Measurements from ENCODE around the gene PLOD3.

The PLOD3 gene

GRCh38 chr7:101238226-101239182 is 21.1 kb upstream of the PLOD3 start:
- no peak for DNase-seq

DNA sequence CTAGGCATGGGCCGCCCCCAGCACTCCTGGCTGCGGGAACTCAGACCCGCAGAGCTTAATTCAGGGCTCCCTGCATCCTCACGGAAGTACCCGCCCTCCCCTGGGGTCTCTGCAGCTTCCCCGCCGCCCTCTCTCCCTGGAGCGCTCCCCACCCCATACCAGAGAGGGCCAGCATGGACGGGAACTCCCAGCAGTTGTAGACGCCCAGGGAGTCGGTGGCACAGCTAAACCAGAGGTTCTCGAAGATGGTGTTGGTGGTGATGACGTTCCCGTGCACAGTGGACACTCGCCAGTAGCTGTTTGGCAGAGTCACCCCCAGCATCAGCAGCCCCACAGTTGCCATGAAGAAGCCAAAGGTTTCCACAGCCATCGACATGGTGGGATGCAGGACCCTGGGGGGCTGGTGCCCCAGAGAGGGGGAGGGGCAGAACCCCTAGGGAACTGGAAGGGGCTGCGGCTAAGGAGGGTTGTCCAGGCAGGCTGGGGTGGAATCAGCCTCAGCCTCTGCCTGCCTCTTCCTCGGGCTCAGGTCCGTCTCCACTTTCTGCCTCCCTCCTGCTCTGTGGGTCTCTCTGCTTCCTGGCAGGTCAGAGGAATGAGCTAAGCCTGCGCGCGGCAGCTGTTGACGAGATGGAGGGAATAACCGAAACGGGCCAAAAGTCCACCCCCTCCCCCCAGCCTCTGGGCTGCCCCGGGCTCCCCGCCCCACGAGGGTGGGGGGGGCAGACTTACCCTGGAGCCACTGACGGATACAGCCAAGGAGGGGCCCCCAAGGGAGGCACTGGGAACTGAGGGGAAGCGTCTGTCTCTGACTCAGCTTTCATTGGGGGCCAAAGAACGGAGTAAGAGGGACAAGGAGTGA is 20.1 kb upstream of the PLOD3 start, which contains the start of gene CLDN15:
Gene CLDN15 (minus strand): TSS at position 597 of the 862 bp plus-strand sequence. CDS start 221 bp downstream, at position 376.
- no peak for DNase-seq

DNA sequence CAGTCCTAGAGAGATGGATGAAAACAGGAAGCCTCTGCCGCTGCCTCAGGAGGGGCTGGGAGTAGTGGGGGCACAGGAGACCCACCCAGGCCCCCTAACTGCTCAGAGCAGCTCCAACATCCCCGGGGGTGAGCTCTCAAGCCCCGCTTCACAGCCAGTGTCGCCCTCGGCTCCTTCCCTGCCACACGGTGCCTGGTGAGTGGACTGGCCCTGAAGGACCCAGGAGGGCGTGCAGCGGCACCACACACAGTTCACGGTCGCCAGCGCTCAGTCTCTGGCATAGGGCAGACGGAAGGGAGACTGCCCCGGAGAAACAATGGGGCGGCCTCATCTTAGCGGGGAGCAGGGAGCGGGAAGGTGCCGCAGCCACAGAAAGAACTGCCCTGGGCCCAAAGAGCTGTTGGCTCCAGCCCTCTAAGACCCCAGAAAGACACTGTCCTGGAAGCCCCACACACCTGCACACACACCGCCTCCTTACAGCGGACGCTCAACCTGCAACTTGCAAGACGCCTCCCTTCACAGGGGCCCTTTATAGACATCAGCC is 19.0 kb upstream of the PLOD3 start:
- DNase-seq: no peak

DNA sequence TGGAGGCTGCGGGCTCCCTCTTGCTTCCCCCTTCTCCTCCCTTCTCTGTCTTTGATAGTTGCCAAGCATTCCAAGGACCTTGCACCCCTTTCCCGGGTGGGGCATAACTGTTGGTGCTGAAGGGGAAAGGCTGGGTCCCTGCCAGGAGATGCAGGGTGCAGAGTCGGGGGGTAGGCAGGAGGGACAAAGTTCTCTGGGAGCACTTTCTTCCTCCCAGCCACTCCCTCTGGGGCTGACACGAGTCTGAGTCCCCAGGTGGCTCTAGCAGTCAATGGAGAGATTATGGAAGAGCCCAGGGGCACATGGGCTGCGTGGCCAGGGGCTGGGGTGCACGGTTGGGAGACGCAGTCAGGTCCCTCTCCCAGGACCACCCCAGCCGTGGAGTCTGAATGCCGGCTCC is 18.1 kb upstream of the PLOD3 start:
- DNase-seq: no peak

GRCh38 chr7:101235050-101235449 is 17.7 kb upstream of the PLOD3 start:
- no peak for DNase-seq

GRCh38 chr7:101234636-101235035 is 17.3 kb upstream of the PLOD3 start:
- DNase-seq: peak; percentile 39

DNA sequence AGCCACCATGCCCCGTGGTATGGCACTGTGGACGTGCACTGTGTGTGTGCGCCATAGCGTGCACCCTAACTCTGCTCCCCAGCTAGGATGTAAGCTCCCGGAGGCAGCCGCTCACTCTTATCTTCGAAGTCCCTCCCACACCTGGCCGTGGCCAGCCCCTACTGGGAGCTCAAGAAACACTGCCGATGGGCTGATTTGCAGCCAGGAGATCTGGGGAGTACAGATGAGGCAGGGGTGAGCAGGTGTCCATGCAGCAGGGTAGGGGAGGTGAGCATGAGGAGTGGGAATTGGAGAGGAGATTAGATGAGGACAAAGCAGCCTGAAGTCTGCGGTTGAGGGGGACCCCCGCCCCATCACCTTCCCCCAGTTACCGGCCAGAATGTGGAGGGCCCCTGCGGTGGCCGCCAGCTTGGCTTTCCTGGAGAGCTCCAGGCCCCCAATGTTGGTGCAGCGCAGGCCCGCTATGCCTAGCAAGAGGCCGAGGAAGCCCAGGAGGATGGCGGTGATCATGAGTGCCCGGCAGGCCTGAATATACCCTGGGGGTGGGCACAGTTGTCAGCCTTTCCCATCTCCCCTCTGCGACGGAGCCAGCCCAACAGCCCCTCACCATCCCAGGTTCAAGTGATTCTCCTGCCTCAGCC is 16.6 kb upstream of the PLOD3 start:
- no peak for DNase-seq

DNA sequence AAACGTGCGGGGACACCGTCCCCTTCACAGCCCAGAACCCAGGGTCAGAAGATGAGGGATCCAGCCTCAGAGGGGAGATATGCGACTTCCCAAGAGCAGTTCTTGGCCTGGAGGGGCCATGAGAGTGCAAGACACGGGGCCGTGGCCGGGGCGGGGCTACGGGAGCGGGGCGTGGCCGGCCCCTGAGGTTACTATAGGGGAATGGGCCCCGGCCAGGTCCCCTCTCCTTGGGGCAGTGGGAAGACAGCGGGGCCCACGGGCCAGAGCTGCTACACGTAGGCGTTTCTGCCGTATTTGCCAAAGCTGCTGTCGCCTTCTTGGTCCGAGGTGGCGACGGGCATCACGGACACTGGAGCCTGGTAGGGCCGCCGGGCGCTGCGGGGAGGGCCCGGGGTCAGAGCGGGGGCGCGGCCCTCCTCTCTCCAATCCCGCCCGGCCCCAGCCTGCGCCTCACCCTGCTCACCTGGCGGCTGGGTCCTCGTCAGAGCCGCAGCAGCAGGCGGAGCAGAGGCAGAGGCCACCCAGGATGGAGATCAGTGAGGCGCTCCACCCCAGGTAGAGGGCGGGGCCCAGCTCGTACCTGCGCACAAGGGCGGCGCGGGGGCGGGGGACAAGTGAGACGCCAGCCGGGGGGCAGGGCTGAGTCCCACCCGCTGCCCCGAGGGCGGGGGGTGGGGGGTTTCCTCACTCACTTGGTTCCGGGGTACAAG is 14.9 kb upstream of the PLOD3 start:
- DNase-seq: peak; percentile 75

- DNase-seq: no peak
These were observed 14.3 kb upstream of the PLOD3 start for GRCh38 chr7:101231644-101232043.

- no peak for DNase-seq
These were observed 9.3 kb upstream of the PLOD3 start for GRCh38 chr7:101226721-101227120.

DNA sequence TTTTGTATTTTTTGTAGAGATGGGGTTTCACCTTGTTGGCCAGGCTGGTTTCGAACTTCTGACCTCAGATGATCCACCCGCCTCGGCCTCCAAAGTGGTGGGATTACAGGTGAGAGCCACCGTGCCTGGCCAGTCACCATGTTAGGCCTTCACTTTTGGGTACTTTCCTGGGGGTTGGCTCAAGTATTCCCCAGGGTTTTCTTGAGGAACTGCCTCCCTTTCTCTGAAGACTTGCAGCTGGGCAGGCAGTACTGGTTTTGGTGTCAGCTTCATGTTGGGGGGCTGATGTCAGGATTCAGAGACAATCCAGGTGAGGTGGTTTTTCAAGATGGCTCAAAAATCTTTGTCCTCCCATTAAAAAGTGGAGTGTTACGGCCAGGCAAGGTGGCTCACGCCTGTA is 8.3 kb upstream of the PLOD3 start:
- no peak for DNase-seq

DNA sequence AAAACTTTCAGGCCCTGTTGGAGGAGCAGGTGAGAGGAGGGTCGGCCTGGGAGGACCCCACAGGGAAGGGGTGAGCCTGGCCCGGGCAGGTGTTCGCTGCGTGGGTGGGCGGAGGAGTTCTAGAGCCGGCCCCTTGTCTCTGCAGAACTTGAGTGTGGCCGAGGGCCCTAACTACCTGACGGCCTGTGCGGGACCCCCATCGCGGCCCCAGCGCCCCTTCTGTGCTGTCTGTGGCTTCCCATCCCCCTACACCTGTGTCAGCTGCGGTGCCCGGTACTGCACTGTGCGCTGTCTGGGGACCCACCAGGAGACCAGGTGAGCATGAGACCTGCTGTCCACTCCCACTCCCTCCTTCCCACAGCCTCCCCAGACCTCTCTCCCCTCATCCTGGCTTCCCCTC is 6.1 kb upstream of the PLOD3 start:
- no peak for DNase-seq

DNA sequence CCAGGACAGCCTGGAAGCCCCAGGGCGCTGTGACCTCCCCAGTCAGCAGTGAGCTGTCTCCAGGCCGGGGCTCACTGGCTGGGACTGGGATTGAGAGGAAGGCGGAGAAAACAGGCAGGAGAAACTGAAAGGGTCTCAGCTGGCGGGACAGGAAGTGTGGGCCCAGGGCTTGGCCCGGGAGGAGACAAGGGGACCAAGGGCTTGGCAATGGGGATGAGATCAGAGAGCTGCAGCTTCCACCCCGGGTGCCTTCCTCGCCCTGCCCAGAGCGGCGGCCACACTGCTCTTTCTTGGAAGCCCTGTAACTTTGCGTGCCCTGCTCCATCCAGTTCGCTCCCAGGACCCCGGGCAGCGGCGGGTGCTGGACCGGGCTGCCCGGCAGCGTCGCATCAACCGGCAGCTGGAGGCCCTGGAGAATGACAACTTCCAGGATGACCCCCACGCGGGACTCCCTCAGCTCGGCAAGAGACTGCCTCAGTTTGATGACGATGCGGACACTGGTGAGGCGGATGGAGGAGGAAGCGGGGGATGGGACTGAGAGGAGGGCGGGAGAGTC is 5.0 kb upstream of the PLOD3 start:
- DNase-seq: no peak

DNA sequence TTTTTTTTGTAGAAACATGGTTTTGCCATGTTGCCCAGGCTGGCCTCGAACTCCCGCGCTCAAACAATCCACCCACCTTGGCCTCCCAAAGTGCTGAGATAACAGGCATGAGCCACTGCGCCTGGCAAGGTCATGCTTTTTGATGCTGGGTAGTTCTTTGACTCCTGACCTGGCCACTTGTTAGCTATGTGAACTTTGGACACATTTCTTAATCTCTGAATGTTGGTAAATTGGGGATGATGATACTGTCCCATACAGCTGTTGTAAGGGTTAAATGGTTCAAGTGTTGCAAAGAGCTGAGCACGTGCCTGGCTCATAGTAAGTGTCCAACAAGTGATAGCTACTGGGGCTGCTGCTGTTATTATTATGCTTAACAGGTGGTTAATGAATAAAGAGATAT is 2.9 kb upstream of the PLOD3 start:
- DNase-seq: no peak

DNA sequence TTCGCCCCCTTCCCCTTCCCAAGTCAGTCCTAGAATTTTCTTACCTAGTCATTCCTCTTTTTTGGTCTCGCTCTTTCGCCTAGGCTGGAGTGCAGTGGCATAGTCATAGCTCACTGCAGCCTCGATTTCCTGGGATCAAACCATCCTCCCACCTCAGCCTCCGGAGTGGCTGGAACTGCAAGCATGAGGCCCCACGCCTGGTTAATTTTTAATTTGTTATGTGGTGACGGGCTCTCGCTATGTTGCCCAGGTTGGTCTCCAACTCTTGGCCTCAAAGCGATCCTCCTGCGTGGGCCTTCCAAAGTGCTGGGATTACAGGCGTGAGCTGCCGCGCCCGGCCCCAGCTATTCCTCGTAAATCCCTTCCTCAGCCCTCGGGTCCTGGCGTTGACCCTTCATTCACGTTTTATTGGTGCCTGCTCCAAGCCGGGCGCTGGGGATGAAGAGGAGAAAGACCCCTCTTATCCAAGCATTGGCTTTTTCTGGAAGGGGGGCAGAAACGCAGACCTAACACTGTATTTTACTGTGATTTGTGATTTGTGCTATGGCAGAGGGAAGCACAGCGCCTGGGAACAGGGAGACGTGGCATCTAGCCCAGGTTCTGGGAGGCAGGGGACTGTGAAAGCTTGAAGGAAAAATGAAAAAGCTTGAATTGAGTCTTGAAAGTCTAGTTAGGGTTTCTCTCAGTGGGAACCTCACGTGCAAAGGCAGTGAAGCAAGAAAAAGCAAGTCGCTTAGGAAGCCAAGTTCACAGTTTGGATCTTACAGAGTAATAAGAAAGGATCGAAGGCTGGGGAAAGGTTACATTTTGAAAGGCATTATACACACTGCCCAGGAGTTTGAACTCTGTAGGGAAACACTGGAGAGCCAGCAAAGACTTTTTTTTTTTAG is 1.1 kb upstream of the PLOD3 start:
- no peak for DNase-seq

- DNase-seq: no peak
These were observed 457 bp downstream of the PLOD3 start for GRCh38 chr7:101216860-101217387.

GRCh38 chr7:101216001-101216859 is 1.2 kb downstream of the PLOD3 start:
- no peak for DNase-seq

DNA sequence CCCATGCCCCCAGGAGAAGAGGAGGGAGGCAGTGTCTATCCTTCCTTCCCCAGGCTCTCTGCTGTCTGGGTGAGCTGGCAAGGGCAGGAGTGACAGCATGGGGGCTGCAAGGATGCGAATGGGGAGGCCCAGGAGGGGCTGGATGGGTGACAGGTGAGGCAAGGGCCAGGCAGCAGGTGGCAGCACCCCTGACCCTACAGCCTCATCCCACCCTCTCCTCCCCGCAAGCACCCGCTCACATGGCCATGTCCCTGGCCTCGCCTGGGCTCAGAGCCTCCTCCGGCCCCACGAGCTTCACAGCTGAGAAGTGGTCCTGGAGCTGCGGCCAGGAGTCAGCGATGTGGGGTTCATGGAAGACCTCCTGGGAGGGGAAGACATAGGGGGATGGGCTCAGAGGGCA is 5.4 kb downstream of the PLOD3 start:
- no peak for DNase-seq

- DNase-seq: no peak
These were observed 5.9 kb downstream of the PLOD3 start for GRCh38 chr7:101211501-101211900.

DNA sequence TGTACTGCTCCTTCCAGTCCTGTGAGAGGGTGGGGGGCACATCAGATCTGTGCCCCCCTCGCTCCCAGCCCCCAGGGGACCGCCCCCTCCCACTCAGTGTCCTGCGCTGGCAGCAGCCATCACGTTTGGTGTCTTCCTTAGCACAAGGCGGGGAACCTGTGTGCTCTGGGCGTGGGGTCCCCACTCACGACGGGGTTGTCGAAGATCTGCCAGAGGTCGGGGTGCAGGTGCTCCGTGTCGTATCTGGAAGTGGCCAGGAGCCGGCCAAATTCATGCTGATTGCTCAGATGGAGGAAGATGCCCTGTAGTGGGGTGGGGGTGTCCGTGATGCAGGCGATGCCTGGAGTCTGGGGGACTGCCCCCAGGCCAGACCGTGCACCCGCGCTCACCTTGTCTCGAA is 7.2 kb downstream of the PLOD3 start:
- DNase-seq: no peak
